Measurements from ENCODE around the gene POU6F1. TPM values are rescaled to one million over a fixed set of nuclear protein-coding genes. Genes with fewer than 3 reads are reported as not detected.

POU6F1 gene
- total and polyA plus RNA-seq, 2 experiments from 2014 or later, result 3.2 to 6.3 TPM

DNA sequence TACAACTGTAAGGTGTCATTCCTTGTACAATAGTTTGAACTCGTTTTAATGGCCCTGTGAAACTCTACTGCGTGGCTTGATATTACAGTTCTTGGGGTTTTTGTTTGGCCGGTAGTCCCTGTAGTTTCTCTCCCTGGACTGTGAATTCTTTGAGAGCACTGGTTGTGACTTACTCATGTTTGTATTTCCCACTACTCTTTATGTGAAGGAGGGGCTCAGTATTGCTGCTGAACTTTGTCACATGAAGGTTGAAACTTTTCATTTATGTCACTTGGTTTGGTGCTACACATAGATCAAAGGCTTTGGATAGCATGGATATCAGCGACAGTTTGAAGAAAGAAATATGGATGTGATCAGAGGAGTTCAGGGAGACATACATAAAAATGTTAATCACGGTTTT, 1.5 kb upstream of the POU6F1 start:
- H3K9me2 ChIP-seq (replicated peaks; ENCODE audit: insufficient read depth), result no peaks in the 10 kb centered on the region
- TF ChIP-seq CTCF (IDR thresholded peaks at IDR 0.05; ENCODE audit: poor library complexity), result no peak
- no peak for TF ChIP-seq EZH2 (IDR thresholded peaks at IDR 0.05; ENCODE audit: borderline replicate concordance)
- no peak for TF ChIP-seq EZH2phosphoT487 (IDR thresholded peaks at IDR 0.05; ENCODE audit: low read depth, severe bottlenecking, unreplicated experiment)
- no peaks in the 10 kb centered on the region for H3K9me3 ChIP-seq (ENCODE audit: low read depth)
- no peaks in the 10 kb centered on the region for H3K36me3 ChIP-seq (replicated peaks; ENCODE audit: insufficient read depth, low read depth)
- DNase-seq (ENCODE audit: low spot score), result no peak
- no peaks in the 10 kb centered on the region for H3K27me3 ChIP-seq
- WGBS (ENCODE audit: low lambda C conversion rate, missing lambda C conversion rate), result 55% methylated on average over 5 of the region's 5 CpGs
- H2AFZ ChIP-seq, result no peak overlapping the region
- peaks cover 9% of the 10 kb centered on the region for H3K79me2 ChIP-seq
- H3K27ac ChIP-seq, result peak overlapping the region; percentile 83
- H4K20me1 ChIP-seq (ENCODE audit: insufficient read depth, poor library complexity, severe bottlenecking), result no peaks in the 10 kb centered on the region
- H3K4me1 ChIP-seq (ENCODE audit: insufficient read depth), result peaks cover 14% of the 10 kb centered on the region
- H3K4me3 ChIP-seq, result no peak overlapping the region
- H3K4me2 ChIP-seq, result peak overlapping the region; percentile 82

DNA sequence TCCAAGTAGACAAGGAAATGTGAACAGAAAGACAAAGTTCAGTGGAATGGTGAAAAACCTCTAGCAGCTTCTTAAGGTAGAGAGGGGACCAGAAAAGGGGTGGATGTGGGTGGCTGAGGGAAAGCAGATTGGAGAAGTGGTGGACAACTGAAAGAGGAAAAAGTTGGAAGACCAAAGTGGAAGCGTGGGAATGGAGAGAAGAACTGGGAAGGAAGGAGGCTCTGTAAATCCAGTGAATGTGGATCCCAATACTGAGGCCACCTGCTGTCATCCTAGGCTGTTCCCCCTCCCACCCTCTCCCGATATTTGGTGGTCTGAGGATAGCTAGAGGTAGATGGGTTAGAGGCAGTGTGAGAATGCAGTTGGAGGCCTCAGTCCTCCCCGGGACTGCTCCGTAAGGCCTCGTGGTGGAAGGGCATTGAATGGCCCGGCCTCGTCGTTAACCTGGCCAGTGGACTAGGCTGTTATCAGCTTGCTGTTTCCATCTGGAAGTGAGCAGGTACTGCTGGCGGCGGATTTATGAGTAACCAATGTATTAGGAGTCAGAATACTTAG, 822 bp upstream of the POU6F1 start:
- Histone ChIP-seq H3K4me3 (peak overlapping the region; percentile 92), H4K20me1 (ENCODE audit: insufficient read depth, poor library complexity, severe bottlenecking) (no peaks in the 10 kb centered on the region), H3K9me2 (replicated peaks; ENCODE audit: insufficient read depth) (no peaks in the 10 kb centered on the region), H3K27ac (peak overlapping the region; percentile 83), H3K9me3 (ENCODE audit: low read depth) (no peaks in the 10 kb centered on the region), H3K79me2 (peaks cover 9% of the 10 kb centered on the region), H3K4me1 (ENCODE audit: insufficient read depth) (peaks cover 14% of the 10 kb centered on the region), H2AFZ (peak overlapping the region; percentile 64), H3K36me3 (replicated peaks; ENCODE audit: insufficient read depth, low read depth) (no peaks in the 10 kb centered on the region), H3K4me2 (peak overlapping the region; percentile 82), H3K27me3 (no peaks in the 10 kb centered on the region)
- WGBS (ENCODE audit: low lambda C conversion rate, missing lambda C conversion rate), result 27% methylated on average over 10 of the region's 10 CpGs
- peak; percentile 69 for DNase-seq (ENCODE audit: low spot score)
- TF ChIP-seq EZH2 (IDR thresholded peaks at IDR 0.05; ENCODE audit: borderline replicate concordance) (no peak), CTCF (IDR thresholded peaks at IDR 0.05; ENCODE audit: poor library complexity) (no peak), EZH2phosphoT487 (IDR thresholded peaks at IDR 0.05; ENCODE audit: low read depth, severe bottlenecking, unreplicated experiment) (no peak)

DNA sequence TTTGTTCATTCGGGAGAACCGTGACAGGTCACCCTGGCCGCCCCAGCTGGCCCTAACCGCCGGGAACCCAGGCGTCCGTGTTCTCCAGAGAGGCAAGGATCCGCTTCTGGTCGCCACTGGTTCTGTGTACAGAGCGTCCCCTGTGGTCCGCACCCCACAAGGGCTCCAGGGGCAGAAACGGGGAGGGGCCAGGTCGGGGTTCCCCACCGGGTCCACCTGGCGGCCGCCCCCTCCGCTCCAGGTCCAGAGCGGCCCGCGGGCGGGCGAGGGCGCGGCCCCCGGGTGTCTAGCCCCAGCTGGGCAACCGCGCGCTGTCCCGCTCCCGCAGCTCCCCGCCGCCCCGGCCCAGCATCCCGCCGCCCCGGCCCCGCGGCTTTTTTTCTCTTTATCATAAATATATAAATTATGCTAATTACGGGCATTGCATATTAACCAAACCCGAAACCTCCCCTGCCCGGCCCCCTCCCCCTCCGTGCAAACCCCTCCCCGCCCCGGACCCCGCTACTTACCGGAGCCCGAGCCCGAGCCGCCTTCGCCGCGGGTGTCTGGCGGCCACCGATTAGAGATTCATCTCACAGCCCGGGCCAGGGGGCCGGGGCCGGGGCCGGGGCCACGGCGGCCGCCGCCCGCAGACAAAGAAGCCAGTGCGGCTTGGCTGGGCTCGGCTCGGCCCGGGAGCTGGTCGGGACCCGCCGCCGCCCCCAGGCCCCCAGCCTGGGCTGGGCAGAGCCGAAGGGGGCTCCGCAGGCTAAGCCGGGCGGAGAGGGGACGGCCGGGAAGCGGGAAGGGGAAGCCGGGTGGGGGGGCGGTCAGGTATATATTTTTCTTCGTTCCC, 512 bp downstream of the POU6F1 start:
- peaks cover 9% of the 10 kb centered on the region for H3K79me2 ChIP-seq
- H3K27me3 ChIP-seq, result no peaks in the 10 kb centered on the region
- H3K36me3 ChIP-seq (replicated peaks; ENCODE audit: insufficient read depth, low read depth), result no peaks in the 10 kb centered on the region
- H3K4me3 ChIP-seq, result peak overlapping the region; percentile 92
- H3K4me2 ChIP-seq, result peak overlapping the region; percentile 82
- no peaks in the 10 kb centered on the region for H3K9me2 ChIP-seq (replicated peaks; ENCODE audit: insufficient read depth)
- peak overlapping the region; percentile 64 for H2AFZ ChIP-seq
- H4K20me1 ChIP-seq (ENCODE audit: insufficient read depth, poor library complexity, severe bottlenecking), result no peaks in the 10 kb centered on the region
- TF ChIP-seq EZH2 (IDR thresholded peaks at IDR 0.05; ENCODE audit: borderline replicate concordance) (no peak), CTCF (IDR thresholded peaks at IDR 0.05; ENCODE audit: poor library complexity) (peak; percentile 36)
- peak overlapping the region; percentile 83 for H3K27ac ChIP-seq
- H3K9me3 ChIP-seq (ENCODE audit: low read depth), result no peaks in the 10 kb centered on the region
- 5% methylated on average over 11 of the region's 81 CpGs for WGBS (ENCODE audit: low lambda C conversion rate, missing lambda C conversion rate)
- H3K4me1 ChIP-seq (ENCODE audit: insufficient read depth), result peaks cover 14% of the 10 kb centered on the region
- DNase-seq (ENCODE audit: low spot score), result peak; percentile 78

Measured in hepatocyte (in vitro differentiated cells).